NCI-H748 (cell line): ENCODE measurements around the gene MYADM.
A peak's percentile ranks its signal among the peaks of the same experiment; 100 is the strongest.
"Not testable (repeated sequence)": the region's sequence is repeated elsewhere in the genome, so short reads cannot be mapped to it uniquely, and the experiment has no call there.

Experiments used
- DNase-seq: peaks from one replicate; lab custom pipeline; 2025; ENCODE audit not compliant: unreplicated experiment; lab: John Stamatoyannopoulos, UW

MYADM gene

GRCh38 chr19:53867225-53868090 lies at the start of gene MYADM:
TSS of gene MYADM (plus strand) at chr19:53867883. CDS start at chr19:53873530, 5,647 bp downstream.
- peak; percentile 99 for DNase-seq

GRCh38 chr19:53818756-53819155 lies 48.9 kb upstream of the MYADM start:
- peak; percentile 47 for DNase-seq

GRCh38 chr19:53819861-53820260 lies 47.8 kb upstream of the MYADM start:
- no peak for DNase-seq

- DNase-seq: no peak
Observed at GRCh38 chr19:53823380-53824120, 44.1 kb upstream of the MYADM start.

GRCh38 chr19:53824134-53824611 lies 43.5 kb upstream of the MYADM start, which contains the start of gene NLRP12:
TSS of gene NLRP12 (minus strand) at chr19:53824314. CDS start at chr19:53824174, 140 bp downstream.
- DNase-seq: no peak

GRCh38 chr19:53826876-53827275 lies 40.8 kb upstream of the MYADM start:
- DNase-seq: no peak

- DNase-seq: no peak
Observed at GRCh38 chr19:53828531-53828930, 39.2 kb upstream of the MYADM start.

- not testable (repeated sequence) for DNase-seq
Observed at GRCh38 chr19:53832861-53833260, 34.8 kb upstream of the MYADM start.

- not testable (repeated sequence) for DNase-seq
Observed at GRCh38 chr19:53838446-53838845, 29.2 kb upstream of the MYADM start.

GRCh38 chr19:53840241-53840640 lies 27.4 kb upstream of the MYADM start:
- DNase-seq: not testable (repeated sequence)

- not testable (repeated sequence) for DNase-seq
Observed at GRCh38 chr19:53840914-53841313, 26.8 kb upstream of the MYADM start.

GRCh38 chr19:53844849-53845246 lies 22.8 kb upstream of the MYADM start:
- no peak for DNase-seq

GRCh38 chr19:53847555-53847954 lies 20.1 kb upstream of the MYADM start:
- DNase-seq: no peak

GRCh38 chr19:53849237-53849676 lies 18.4 kb upstream of the MYADM start:
- no peak for DNase-seq

- no peak for DNase-seq
Observed at GRCh38 chr19:53853707-53854106, 14.0 kb upstream of the MYADM start.

GRCh38 chr19:53864308-53864836 lies 3.3 kb upstream of the MYADM start:
- DNase-seq: peak; percentile 78

GRCh38 chr19:53865523-53865917 lies 2.2 kb upstream of the MYADM start:
- DNase-seq: no peak

- DNase-seq: peak; percentile 76
Observed at GRCh38 chr19:53865918-53866864, 1.5 kb upstream of the MYADM start.

GRCh38 chr19:53866865-53867224 lies 838 bp upstream of the MYADM start:
- DNase-seq: no peak

- DNase-seq: peak; percentile 61
Observed at GRCh38 chr19:53868091-53868891, 608 bp downstream of the MYADM start.
